Dermis microvascular lymphatic vessel endothelial cell (primary cell): ENCODE results near the gene ALX3. TPM values are rescaled to one million over a fixed set of nuclear protein-coding genes. Genes with fewer than 3 reads are reported as not detected.

Experiments used
- total RNA-seq: library from RNA; depleted of rRNA; stranded (reverse); fragments of >200 nt; gene quantifications from 2 replicates; pipeline ENCODE4 v1.2.1, GENCODE V29; 2014

The ALX3 gene
- total RNA-seq, 1 donor from 2014 or later = not detected

Other genes starting within 250 kb of the ALX3 start
- 4.6 and 7.6 TPM in 2 replicates for gene CSF1, start 159.8 kb downstream of the ALX3 start, total RNA-seq
- 39.7 and 50.4 TPM in 2 replicates for gene AHCYL1, start 85.9 kb downstream of the ALX3 start, total RNA-seq
- 31.1 and 46.3 TPM in 2 replicates for gene STRIP1, start 36.0 kb downstream of the ALX3 start, total RNA-seq
- gene UBL4B, start 41.8 kb upstream of the ALX3 start, total RNA-seq = not detected in 2 replicates
- 2.4 and 2.7 TPM in 2 replicates for gene SLC6A17, start 79.8 kb upstream of the ALX3 start, total RNA-seq
- 0.77 and 1.0 TPM in 2 replicates for gene KCNC4, start 139.6 kb upstream of the ALX3 start, total RNA-seq